Measurements from ENCODE around the gene TCHHL1. TPM values are rescaled to one million over a fixed set of nuclear protein-coding genes. Genes with fewer than 3 reads are reported as not detected.

Gene TCHHL1
- total and polyA plus RNA-seq, 2 of the 13 experiments (the other 11 are each of a cell fraction or from before 2014, with no cell fraction given), result not detected

GRCh38 chr1:152047730-152048415, 41.0 kb downstream of the TCHHL1 start (continued):
- TF ChIP-seq ZMYM2 (CRISPR knock-in tag; IDR thresholded peaks at IDR 0.05) (peak; percentile 55; the same call in 1 of the 2 replicates), ATF7 (IDR thresholded peaks at IDR 0.05) (no peak), ATF7 (CRISPR knock-in tag; IDR thresholded peaks at IDR 0.05) (0 out of 2 replicates have a peak, but pooled peaks have one; percentile 51), ZNF670 (CRISPR knock-in tag; IDR thresholded peaks at IDR 0.05; ENCODE audit: borderline replicate concordance) (no peak), HINFP (CRISPR knock-in tag; IDR thresholded peaks at IDR 0.05; ENCODE audit: low read depth) (peak; percentile 62; the same call in 1 of the 2 replicates), ARID2 (CRISPR knock-in tag; IDR thresholded peaks at IDR 0.05; ENCODE audit: borderline replicate concordance) (no peak), ZNF850 (CRISPR knock-in tag; conservative IDR thresholded peaks at IDR 0.05) (no peak), NR3C1 (CRISPR knock-in tag; IDR thresholded peaks at IDR 0.05) (no peak), ZNF646 (CRISPR knock-in tag; IDR thresholded peaks at IDR 0.05) (no peak), ZBTB25 (CRISPR knock-in tag; IDR thresholded peaks at IDR 0.05) (0 out of 2 replicates have a peak, but pooled peaks have one; percentile 58), HNRNPL (IDR thresholded peaks at IDR 0.05; ENCODE audit: low read depth, low read length) (no peak), PITX1 (CRISPR knock-in tag; IDR thresholded peaks at IDR 0.05) (0 out of 2 replicates have a peak, but pooled peaks have one; percentile 8), ZNF510 (CRISPR knock-in tag; IDR thresholded peaks at IDR 0.05; ENCODE audit: low read depth) (no peak), RXRB (CRISPR knock-in tag; IDR thresholded peaks at IDR 0.05; ENCODE audit: borderline replicate concordance) (peak; percentile 38; the same call in 1 of the 2 replicates)

Measured in HepG2 (cell line).